ENCODE data around the gene PAFAH2. TPM values are rescaled to one million over a fixed set of nuclear protein-coding genes. Genes with fewer than 3 reads are reported as not detected.

The PAFAH2 gene
- polyA plus RNA-seq (ENCODE audit: insufficient read length), result 18.2 TPM
- long read RNA-seq, donor 1, partial matches to known transcripts, result 20 of 21 reads
- long read RNA-seq, donor 1, other reads (novel, unspliced or antisense), result 0 of 21 reads
- long read RNA-seq, donor 2, partial matches to known transcripts, result 0 of 2 reads
- long read RNA-seq, donor 2, other reads (novel, unspliced or antisense), result 0 of 2 reads
- long read RNA-seq, donor 3, transcript PAFAH2-201 (11 exons, 3,581 nt), result major isoform, 5 of 18 reads
- long read RNA-seq, donor 3, partial matches to known transcripts, result 13 of 18 reads
- long read RNA-seq, donor 3, other reads (novel, unspliced or antisense), result 0 of 18 reads
- long read RNA-seq, donor 4, result 0 reads
- long read RNA-seq, donor 5, partial matches to known transcripts, result 0 of 3 reads
- long read RNA-seq, donor 5, other reads (novel, unspliced or antisense), result 0 of 3 reads
- long read RNA-seq, donor 6, partial matches to known transcripts, result 0 of 1 reads
- long read RNA-seq, donor 6, other reads (novel, unspliced or antisense), result 0 of 1 reads
- long read RNA-seq, donor 7, partial matches to known transcripts, result 0 of 4 reads
- long read RNA-seq, donor 7, other reads (novel, unspliced or antisense), result 0 of 4 reads
- long read RNA-seq, donor 8, partial matches to known transcripts, result 0 of 3 reads
- long read RNA-seq, donor 8, other reads (novel, unspliced or antisense), result 0 of 3 reads

GRCh38 chr1:25997828-25998761 lies at the start of gene PAFAH2:
TSS of gene PAFAH2 (minus strand) at chr1:25998063. CDS start at chr1:25990816, 7,247 bp downstream.
- peak; percentile 99 for DNase-seq

- DNase-seq, result no peak
Measured at GRCh38 chr1:26047278-26047874, 49.5 kb upstream of the PAFAH2 start.

DNA sequence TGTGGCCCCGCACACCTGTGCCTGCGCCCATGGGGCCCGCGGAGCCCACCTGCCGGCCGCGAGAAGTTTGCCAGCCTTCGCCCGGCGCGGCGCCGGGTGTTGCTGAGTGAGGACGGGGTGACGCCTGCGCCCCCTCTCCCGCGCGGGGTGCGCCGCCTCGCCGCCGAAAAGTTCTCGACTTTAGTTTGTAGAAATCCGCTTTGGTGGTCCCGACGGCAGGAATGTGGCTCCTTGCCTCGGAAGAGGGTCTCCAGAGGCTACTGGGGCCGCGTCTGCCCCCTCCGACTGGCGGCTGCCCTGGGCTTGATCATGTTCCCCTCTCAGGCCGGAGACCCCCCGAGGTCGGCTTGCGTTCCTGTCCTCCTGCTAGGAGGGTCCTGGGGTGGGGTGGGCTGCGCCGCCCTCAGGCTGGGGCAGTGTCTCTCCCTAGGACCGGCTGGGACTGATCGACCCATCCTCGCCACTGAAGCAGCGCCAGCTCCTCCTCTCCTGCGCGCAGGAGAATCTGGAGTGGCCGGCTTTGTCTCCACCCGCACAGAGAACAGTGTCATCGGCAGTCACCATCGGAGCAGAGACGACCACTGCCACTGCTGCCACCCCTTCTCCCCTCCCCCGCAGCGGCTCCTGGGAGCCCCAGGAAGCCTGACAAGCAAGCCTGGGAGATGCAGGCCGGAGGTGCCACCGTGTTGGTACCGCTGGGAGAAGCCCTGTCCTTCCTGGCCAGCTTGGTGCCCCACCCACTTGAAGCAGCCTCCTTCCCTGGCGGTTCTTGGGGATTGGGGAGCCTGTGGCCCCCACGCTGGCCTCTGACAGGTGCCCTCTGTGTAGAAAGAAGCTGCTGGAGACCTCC lies 48.6 kb upstream of the PAFAH2 start:
- no peak for DNase-seq

DNA sequence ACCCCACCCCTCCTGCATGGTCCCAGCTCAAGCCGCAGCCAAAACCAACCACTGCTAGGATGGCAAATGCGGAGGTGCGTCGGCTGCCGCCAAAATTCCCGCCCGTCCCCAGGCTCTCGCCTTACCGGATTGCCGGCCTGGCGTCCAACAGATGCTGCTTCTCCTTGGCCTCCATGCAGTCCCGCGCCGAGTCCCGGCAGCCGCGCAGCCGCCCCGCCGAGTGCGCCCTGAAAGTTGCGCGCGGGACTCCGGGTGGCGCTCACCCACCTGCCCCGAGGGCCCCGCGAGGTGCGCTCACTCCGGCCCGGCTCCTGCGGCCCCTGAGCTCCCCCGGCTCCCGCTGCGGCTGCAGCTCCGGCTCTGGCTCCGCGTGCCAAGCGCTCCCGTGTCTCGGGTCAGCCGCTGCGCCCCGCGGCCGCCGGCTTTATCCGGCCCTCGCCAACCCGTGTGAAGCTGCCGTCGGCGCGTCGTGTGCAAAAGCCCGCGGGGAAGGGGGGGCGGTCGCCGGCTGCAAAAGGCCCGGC lies 47.9 kb upstream of the PAFAH2 start, which contains the start of gene SLC30A2:
SLC30A2 (minus strand) TSS at position 397 of the 524 bp plus-strand sequence; CDS start at position 175, 222 bp downstream.
- DNase-seq, result no peak

DNA sequence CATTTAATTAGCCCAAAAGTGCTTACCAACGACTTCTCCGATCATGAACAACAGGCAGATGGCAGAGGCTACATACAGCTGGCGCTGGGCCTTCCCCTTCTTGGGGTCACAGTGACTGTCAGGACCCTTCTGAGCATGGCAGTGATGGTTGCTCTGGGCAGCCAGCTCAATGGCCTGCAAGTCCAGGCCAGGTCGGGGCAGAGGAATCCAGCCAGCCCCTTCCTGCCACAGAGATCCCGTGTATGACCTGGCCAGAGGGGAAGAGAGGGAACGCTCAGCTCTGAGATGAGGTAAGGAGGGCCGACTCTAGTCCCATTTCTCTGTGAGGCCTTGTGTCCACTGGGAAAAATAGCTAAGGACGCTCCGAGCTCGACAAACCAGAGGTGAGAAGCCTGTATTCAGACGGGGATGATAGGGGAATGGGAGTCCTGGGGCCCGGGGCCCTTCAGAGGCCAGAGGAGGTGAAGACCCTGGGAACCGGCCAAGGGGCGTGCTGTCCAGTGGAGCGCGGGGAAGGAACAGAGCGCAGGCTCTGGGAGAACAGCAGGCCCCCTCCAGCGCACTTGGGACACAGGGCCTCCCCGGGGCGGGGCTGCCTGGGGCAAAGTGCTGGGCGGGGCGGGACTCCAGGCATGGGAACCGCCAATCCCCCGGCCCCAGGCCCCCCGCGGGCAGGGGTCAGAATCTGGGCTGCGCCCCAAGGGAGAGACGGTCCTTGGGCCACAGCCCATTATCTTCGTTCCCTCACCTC lies 47.3 kb upstream of the PAFAH2 start:
- no peak for DNase-seq

- no peak for DNase-seq
Measured at GRCh38 chr1:26044414-26044813, 46.6 kb upstream of the PAFAH2 start.

GRCh38 chr1:26043765-26044164 lies 45.9 kb upstream of the PAFAH2 start:
- DNase-seq, result no peak

DNA sequence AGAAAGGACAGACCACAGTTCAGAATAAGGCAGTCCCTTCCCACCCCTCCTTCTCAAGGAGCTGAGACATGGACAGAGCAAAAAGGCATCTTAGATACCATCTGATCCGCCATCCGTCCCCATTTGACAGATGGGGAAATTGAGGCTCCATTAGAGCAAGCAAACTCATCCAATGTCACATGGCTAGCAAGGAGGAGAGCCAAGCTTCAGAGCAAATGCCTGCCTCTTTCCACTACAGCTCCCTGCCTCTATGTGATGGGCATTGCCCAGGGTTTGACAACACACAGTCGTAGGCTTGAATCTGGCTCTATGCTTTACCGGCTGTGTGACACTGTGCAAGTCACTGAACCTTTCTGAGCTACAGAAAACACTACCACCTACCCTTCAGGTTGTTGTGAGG lies 44.1 kb upstream of the PAFAH2 start:
- DNase-seq, result no peak

DNA sequence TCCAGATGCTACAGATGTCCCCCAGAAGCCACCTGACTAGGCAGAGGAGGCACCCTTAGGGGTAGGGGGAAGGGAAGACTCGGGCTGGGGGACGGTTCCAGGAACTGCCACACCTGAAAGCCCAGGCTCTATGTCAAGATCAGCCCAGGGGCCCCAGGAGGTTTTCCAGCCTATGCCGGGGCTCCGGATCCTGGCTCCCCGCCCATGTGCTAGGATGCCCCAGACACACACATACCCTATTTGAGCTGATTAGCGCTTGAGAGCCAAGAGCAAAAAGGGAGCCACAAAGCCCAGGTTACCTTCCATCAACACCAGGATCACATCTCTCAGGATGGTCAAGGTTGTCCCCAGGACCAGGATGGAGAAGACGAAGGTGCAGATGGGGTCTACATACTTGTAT lies 43.5 kb upstream of the PAFAH2 start:
- DNase-seq, result no peak

DNA sequence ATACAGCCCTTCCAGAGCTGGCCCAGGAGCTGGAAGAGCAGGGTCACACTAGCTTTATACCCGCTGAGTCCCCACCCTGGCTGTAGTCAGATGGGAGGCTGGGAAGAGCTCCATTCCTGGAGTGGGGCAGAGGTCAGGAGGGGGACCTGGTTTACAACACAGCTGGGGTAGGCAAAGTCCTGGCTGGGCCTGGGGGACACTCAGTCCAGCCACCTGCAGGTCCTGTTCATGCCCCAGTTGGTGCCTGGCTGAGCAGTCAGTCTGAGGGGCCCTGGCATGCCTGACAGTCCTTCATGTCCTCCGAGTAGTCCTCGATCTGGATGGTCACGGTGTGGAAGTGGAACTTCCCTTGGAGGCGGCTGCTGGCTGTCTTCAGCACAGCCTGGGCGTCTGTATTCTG lies 41.0 kb upstream of the PAFAH2 start:
- DNase-seq, result no peak

DNA sequence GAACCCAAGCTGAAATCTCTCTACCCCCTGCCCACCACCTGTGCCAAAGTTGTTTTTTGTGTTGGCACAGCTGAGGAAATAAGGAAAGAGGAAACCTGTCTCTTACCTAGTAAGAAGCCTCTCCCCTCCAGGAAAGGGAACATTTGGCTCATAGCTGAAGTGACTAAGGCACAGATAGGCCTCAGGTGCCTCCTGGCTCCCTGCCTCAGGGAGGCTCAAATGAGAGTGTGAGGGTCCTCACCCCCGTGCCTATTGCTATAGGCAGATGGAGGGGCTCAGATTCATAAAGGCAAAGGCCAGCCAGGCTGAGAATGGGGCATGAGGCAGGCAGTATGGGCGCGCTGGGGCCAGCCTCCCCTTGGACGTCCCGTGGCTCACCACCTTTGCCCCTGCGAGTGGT lies 40.6 kb upstream of the PAFAH2 start:
- no peak for DNase-seq

DNA sequence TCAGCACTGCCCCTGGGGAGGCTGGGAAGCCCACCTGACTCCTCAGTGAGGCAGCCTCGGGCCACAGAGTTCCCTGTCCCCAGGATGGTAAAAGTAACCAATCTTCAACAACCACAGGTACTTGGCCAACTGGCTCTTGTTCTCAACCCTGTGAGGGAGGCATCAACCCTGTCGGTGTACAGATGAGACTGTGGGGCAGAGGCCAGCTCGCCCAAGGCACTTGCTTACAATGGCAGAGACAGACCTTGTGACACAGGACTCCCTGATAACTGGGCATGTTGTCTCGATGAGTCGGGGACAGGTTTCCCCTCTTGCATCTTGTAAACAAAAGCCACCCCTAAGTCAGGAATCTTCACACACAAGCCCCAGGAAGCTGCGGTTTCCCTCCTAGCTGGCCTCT lies 40.0 kb upstream of the PAFAH2 start:
- DNase-seq, result no peak

GRCh38 chr1:26036756-26037281 lies 39.0 kb upstream of the PAFAH2 start:
- no peak for DNase-seq

- peak; percentile 75 for DNase-seq
Measured at GRCh38 chr1:26035959-26036755, 38.3 kb upstream of the PAFAH2 start.

GRCh38 chr1:26035203-26035958 lies 37.5 kb upstream of the PAFAH2 start:
- peak; percentile 89 for DNase-seq

DNA sequence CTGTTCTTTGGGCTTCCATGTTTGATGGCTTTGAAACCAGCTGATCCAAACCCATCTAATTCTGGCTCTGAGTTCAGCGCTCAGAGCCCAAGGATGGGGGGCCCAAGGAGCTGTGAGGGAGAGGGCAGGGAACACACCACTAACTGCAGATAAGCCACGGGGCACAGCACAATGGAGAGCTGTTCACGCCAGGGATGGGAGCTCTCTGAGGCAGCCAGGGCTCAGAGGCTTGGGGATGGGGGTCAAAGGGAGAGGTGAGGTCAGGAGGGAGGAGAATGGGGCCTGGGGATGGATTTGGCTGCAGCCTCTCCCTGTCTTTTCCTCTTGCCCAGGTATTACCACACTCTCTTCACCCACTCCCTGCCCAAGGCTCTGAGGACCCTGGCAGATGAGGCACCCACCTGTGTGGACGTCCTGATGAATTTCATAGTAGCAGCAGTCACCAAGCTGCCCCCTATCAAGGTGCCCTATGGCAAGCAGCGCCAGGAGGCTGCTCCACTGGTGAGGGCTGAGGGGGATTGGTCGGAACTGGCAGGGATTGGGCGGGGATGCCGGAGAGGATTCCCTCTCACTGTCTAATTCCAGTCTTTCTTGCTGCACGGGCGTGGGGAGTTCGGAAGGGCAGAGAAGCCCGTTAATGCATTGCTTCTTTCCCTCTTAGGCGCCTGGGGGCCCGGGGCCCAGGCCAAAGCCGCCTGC lies 36.8 kb upstream of the PAFAH2 start:
- DNase-seq, result no peak

DNA sequence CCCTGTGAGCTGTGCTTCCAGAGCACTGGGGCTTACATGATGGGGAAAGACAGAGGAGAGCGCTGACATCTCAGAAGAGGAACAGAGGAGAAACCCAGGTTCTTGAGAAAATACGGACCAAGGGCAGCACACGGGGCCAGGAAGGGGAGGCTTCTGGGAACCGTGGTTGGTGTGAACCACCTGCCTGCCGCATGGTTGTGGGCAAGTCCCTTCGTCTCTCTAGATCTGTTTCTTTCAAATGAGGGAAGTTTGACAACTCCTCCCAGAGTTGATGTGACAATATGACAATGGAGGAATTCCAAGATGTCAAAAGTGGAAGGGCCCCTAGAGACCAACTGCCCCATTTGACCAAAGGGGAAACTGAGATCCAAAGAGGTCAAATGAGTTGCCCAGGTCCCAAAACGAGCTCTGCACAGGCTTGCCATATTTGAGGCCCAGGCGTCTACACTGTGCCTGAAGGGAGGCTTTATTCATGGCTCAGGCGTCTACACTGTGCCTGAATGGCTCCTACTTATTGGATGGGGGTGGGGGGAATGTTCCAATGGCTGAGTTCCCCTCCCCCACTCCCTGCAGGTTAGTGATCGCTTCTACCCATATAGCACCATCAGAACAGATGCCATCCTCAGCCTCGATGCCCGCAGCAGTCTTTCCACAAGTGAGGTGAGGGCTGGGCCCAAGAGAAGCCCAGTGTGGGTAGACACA lies 34.9 kb upstream of the PAFAH2 start:
- no peak for DNase-seq

All from left kidney (tissue), 8 donors.